GM23338 (cell line): Measurements from ENCODE around the gene ALG5. TPM values are rescaled to one million over a fixed set of nuclear protein-coding genes. Genes with fewer than 3 reads are reported as not detected.

ENCODE experiments used
- ATAC-seq: fragments of 200-7000 bp; cut with Tn5 transposase; 3 replicates; pipeline ENCODE4 v1.9.1; 2020
- DNase-seq: peaks from one replicate; pipeline ENCODE4 v3.0.0-alpha.2; 2015; ENCODE audit warnings: low spot score
- H2AFZ ChIP-seq: fragments of 200-600 bp; sonication (generic); 2 replicates; pipeline ENCODE4 v1.8.0; 2016; ENCODE audit warnings: antibody characterized with exemption, mild to moderate bottlenecking, moderate library complexity
- H3F3A ChIP-seq: fragments of 200-600 bp; sonication (generic); replicated peaks from 2 replicates; pipeline ENCODE4 v1.8.0; 2017; ENCODE audit warnings: antibody characterized with exemption, mixed run types, low read depth
- H3K27ac ChIP-seq: fragments of 200-600 bp; sonication (generic); 2 replicates; pipeline ENCODE4 v1.6.1; 2016; ENCODE audit warnings: low read depth
- H3K27me3 ChIP-seq: fragments of 200-600 bp; sonication (generic); 2 replicates; pipeline ENCODE4 v1.8.0; 2016; ENCODE audit warnings: mild to moderate bottlenecking, mixed run types, moderate library complexity; ENCODE audit not compliant: insufficient read depth
- H3K36me3 ChIP-seq: fragments of 200-600 bp; sonication (generic); 2 replicates; pipeline ENCODE4 v1.8.0; 2016; ENCODE audit warnings: mild to moderate bottlenecking; ENCODE audit not compliant: insufficient read depth
- H3K4me1 ChIP-seq: fragments of 200-600 bp; sonication (generic); 2 replicates; pipeline ENCODE4 v1.8.0; 2016; ENCODE audit warnings: mild to moderate bottlenecking, moderate library complexity; ENCODE audit not compliant: insufficient read depth
- H3K4me2 ChIP-seq: fragments of 200-600 bp; sonication (generic); 2 replicates; pipeline ENCODE4 v1.7.1; 2017; ENCODE audit warnings: mixed run types
- H3K4me3 ChIP-seq: fragments of 200-600 bp; sonication (generic); 2 replicates; pipeline ENCODE4 v1.6.1; 2016; ENCODE audit warnings: mixed run types
- H3K79me2 ChIP-seq: fragments of 200-600 bp; sonication (generic); replicated peaks from 2 replicates; pipeline ENCODE4 v1.8.0; 2017; ENCODE audit warnings: mild to moderate bottlenecking; ENCODE audit not compliant: insufficient read depth
- H3K9me2 ChIP-seq: fragments of 200-600 bp; sonication (generic); 2 replicates; pipeline ENCODE4 v1.8.0; 2017; ENCODE audit not compliant: insufficient read depth
- H4K20me1 ChIP-seq: fragments of 200-600 bp; sonication (generic); replicated peaks from 2 replicates; pipeline ENCODE4 v1.8.0; 2017; ENCODE audit warnings: mild to moderate bottlenecking; ENCODE audit not compliant: insufficient read depth
- H3K27ac Mint-ChIP-seq: 2 replicates; pipeline ENCODE4 v1.8.0; 2020; ENCODE audit warnings: inconsistent platforms, mild to moderate bottlenecking, moderate library complexity, mixed read lengths
- H3K27me3 Mint-ChIP-seq: 3 replicates; pipeline ENCODE4 v1.8.0; 2022; ENCODE audit warnings: low read depth, mild to moderate bottlenecking, moderate library complexity, mixed read lengths, inconsistent platforms; ENCODE audit not compliant: insufficient read depth, poor library complexity
- H3K36me3 Mint-ChIP-seq: 3 replicates; pipeline ENCODE4 v1.8.0; 2021; ENCODE audit warnings: low read depth, mild to moderate bottlenecking, inconsistent platforms, moderate library complexity, mixed read lengths
- H3K4me1 Mint-ChIP-seq: 3 replicates; pipeline ENCODE4 v1.8.0; 2020; ENCODE audit warnings: mild to moderate bottlenecking, inconsistent platforms, mixed read lengths
- H3K4me3 Mint-ChIP-seq: 3 replicates; pipeline ENCODE4 v1.8.0; 2021; ENCODE audit warnings: moderate library complexity, mild to moderate bottlenecking, inconsistent platforms, mixed read lengths
- H3K9me3 Mint-ChIP-seq: 3 replicates; pipeline ENCODE4 v1.8.0; 2020; ENCODE audit warnings: moderate library complexity, mild to moderate bottlenecking, inconsistent platforms, mixed read lengths
- CREB1 ChIP-seq: fragments of 250-450 bp; sonication (Bioruptor Pico); IDR thresholded peaks from 2 replicates; pipeline ENCODE4 v1.5.0; 2020; ENCODE audit warnings: low read depth, mild to moderate bottlenecking, moderate library complexity
- CTCF ChIP-seq, 2 experiments: fragments of 200-600 bp in 1 of 2; sonication (generic) in 1 of 2; conservative IDR thresholded peaks; 2 replicates each; pipeline versions ENCODE4 v1.5.1 to v1.6.1; 2016 to 2017; ENCODE audit warnings: antibody characterized with exemption in 2 of 2, low read depth in 2 of 2, mild to moderate bottlenecking in 2 of 2, moderate library complexity in 1 of 2
- EZH2phosphoT487 ChIP-seq: fragments of 200-600 bp; sonication (generic); IDR thresholded peaks from one replicate; pipeline ENCODE4 v1.8.1; 2018; ENCODE audit warnings: antibody characterized with exemption; ENCODE audit not compliant: unreplicated experiment
- JUNB ChIP-seq: IDR thresholded peaks from one replicate; pipeline ENCODE4 v1.6.1; 2016; ENCODE audit warnings: antibody characterized with exemption; ENCODE audit not compliant: unreplicated experiment
- NANOG ChIP-seq: IDR thresholded peaks from 2 replicates; pipeline ENCODE4 v1.6.1; 2016; ENCODE audit warnings: antibody characterized with exemption, borderline replicate concordance
- POLR2AphosphoS5 ChIP-seq: IDR thresholded peaks from 2 replicates; pipeline ENCODE4 v1.6.1; 2016; ENCODE audit warnings: antibody characterized with exemption, low read depth
- STAT1 ChIP-seq: IDR thresholded peaks from one replicate; pipeline ENCODE4 v1.6.1; 2016; ENCODE audit warnings: antibody characterized with exemption; ENCODE audit not compliant: unreplicated experiment
- ZNF114 ChIP-seq: fragments of 250-450 bp; sonication (Bioruptor Pico); IDR thresholded peaks from 2 replicates; pipeline ENCODE4 v1.5.0; 2020; ENCODE audit warnings: mild to moderate bottlenecking, moderate library complexity
- ZNF331 ChIP-seq: fragments of 250-450 bp; sonication (Bioruptor Pico); IDR thresholded peaks from 2 replicates; pipeline ENCODE4 v1.5.0; 2020; ENCODE audit warnings: low read depth, mild to moderate bottlenecking, moderate library complexity
- ZNF462 ChIP-seq: fragments of 250-450 bp; sonication (Bioruptor Pico); IDR thresholded peaks from 2 replicates; pipeline ENCODE4 v1.5.0; 2020; ENCODE audit warnings: mild to moderate bottlenecking, moderate library complexity
- polyA plus RNA-seq: library from polyadenylated mRNA; unstranded; fragments of >200 nt; fragmentation: Nextera tagmentation; extraction: Ambion mirVana; gene quantifications from 2 replicates; pipeline ENCODE4 v1.2.1, GENCODE V29; 2016
- total RNA-seq: library from RNA; depleted of rRNA; stranded (reverse); fragments of >200 nt; shearing (Covaris generic); gene quantifications from 2 replicates; pipeline ENCODE4 v1.2.3, GENCODE V29; 2014
- TF ChIP-seq, protein P1 (sequence below): IDR thresholded peaks from one replicate; pipeline ENCODE4 v1.6.1; 2018; ENCODE audit warnings: antibody characterized with exemption; ENCODE audit not compliant: unreplicated experiment
- TF ChIP-seq, protein P2 (sequence below): IDR thresholded peaks from 2 replicates; pipeline ENCODE4 v1.6.1; 2016; ENCODE audit warnings: antibody characterized with exemption

ALG5 gene
- total and polyA plus RNA-seq, 2 experiments from 2014 or later: 15.6 to 34.0 TPM

DNA sequence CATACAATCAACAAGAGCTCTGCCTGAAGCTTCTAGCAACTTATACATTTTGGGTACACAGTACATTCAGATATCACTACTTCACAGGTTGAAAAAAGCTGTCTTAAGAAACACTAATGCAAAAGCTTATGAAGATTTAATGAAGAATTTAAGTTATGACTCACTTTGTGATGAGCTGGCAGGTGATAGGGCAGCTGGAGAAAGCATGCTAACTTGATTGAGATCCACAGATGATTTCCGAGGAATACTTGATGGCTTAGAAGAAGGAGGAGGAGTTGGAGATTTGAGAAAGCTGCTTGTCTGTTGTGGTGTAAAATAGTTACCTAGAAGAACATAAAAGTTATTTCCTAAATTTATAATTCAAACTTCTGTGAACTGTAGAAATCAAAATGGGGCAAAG is 24.7 kb upstream of the ALG5 start (continued):
- TF ChIP-seq, protein P1, sequence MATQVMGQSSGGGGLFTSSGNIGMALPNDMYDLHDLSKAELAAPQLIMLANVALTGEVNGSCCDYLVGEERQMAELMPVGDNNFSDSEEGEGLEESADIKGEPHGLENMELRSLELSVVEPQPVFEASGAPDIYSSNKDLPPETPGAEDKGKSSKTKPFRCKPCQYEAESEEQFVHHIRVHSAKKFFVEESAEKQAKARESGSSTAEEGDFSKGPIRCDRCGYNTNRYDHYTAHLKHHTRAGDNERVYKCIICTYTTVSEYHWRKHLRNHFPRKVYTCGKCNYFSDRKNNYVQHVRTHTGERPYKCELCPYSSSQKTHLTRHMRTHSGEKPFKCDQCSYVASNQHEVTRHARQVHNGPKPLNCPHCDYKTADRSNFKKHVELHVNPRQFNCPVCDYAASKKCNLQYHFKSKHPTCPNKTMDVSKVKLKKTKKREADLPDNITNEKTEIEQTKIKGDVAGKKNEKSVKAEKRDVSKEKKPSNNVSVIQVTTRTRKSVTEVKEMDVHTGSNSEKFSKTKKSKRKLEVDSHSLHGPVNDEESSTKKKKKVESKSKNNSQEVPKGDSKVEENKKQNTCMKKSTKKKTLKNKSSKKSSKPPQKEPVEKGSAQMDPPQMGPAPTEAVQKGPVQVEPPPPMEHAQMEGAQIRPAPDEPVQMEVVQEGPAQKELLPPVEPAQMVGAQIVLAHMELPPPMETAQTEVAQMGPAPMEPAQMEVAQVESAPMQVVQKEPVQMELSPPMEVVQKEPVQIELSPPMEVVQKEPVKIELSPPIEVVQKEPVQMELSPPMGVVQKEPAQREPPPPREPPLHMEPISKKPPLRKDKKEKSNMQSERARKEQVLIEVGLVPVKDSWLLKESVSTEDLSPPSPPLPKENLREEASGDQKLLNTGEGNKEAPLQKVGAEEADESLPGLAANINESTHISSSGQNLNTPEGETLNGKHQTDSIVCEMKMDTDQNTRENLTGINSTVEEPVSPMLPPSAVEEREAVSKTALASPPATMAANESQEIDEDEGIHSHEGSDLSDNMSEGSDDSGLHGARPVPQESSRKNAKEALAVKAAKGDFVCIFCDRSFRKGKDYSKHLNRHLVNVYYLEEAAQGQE: no peak
- TF ChIP-seq EZH2phosphoT487 (no peak), ZNF114 (CRISPR knock-in tag) (no peak), CREB1 (CRISPR knock-in tag) (no peak), STAT1 (no peak), NANOG (no peak), POLR2AphosphoS5 (no peak), CTCF (conservative IDR thresholded peaks at IDR 0.05; ENCODE audit: low read depth in 2 of 2) (no peak)

DNA sequence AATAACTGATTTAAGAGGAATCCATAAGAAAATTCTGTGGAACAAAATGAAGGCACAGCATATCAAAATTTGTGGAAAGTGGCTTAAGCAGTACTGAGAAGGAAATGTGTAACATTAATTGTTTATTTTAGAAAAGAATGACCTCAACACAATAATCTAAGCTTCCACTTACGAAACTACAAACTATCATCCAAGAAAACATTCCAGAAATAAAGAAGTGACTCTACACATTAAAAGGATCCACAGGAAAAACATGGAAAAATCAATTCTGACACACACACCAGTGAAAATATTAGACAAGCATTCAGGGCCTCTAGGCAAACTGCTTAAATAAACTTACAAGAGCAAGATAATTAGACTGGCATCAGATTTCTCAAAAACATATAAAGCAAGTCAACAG is 15.5 kb upstream of the ALG5 start:
- no peaks in the 10 kb centered on the region for H3K9me2 ChIP-seq
- H3K36me3 ChIP-seq: peaks cover 27% of the 10 kb centered on the region; the same call in 1 of the 2 replicates
- no peak for ATAC-seq
- Mint-ChIP-seq H3K4me1 (no peaks in the 10 kb centered on the region), H3K4me3 (no peak overlapping the region), H3K27ac (no peak overlapping the region), H3K36me3 (peaks cover 45% of the 10 kb centered on the region), H3K27me3 (peaks cover 3% of the 10 kb centered on the region), H3K9me3 (no peaks in the 10 kb centered on the region)
- no peak for DNase-seq
- no peak overlapping the region for H3K4me3 ChIP-seq
- H3K79me2 ChIP-seq: no peaks in the 10 kb centered on the region
- no peaks in the 10 kb centered on the region for H3K27me3 ChIP-seq
- no peaks in the 10 kb centered on the region for H3F3A ChIP-seq
- no peaks in the 10 kb centered on the region for H4K20me1 ChIP-seq
- H3K27ac ChIP-seq: no peak overlapping the region
- H3K4me2 ChIP-seq: no peak overlapping the region
- H2AFZ ChIP-seq: no peak overlapping the region
- H3K4me1 ChIP-seq: no peaks in the 10 kb centered on the region
- TF ChIP-seq, protein P2, sequence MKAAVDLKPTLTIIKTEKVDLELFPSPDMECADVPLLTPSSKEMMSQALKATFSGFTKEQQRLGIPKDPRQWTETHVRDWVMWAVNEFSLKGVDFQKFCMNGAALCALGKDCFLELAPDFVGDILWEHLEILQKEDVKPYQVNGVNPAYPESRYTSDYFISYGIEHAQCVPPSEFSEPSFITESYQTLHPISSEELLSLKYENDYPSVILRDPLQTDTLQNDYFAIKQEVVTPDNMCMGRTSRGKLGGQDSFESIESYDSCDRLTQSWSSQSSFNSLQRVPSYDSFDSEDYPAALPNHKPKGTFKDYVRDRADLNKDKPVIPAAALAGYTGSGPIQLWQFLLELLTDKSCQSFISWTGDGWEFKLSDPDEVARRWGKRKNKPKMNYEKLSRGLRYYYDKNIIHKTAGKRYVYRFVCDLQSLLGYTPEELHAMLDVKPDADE: no peak
- TF ChIP-seq POLR2AphosphoS5 (no peak), ZNF462 (CRISPR knock-in tag) (no peak), ZNF331 (CRISPR knock-in tag) (no peak), EZH2phosphoT487 (no peak), NANOG (no peak), JUNB (no peak)
